DMS53 (cell line): ENCODE measurements around the gene SDCCAG8.

Source experiments
- DNase-seq: peaks from one replicate; lab custom pipeline; 2025; lab: John Stamatoyannopoulos, UW

Gene SDCCAG8

DNA sequence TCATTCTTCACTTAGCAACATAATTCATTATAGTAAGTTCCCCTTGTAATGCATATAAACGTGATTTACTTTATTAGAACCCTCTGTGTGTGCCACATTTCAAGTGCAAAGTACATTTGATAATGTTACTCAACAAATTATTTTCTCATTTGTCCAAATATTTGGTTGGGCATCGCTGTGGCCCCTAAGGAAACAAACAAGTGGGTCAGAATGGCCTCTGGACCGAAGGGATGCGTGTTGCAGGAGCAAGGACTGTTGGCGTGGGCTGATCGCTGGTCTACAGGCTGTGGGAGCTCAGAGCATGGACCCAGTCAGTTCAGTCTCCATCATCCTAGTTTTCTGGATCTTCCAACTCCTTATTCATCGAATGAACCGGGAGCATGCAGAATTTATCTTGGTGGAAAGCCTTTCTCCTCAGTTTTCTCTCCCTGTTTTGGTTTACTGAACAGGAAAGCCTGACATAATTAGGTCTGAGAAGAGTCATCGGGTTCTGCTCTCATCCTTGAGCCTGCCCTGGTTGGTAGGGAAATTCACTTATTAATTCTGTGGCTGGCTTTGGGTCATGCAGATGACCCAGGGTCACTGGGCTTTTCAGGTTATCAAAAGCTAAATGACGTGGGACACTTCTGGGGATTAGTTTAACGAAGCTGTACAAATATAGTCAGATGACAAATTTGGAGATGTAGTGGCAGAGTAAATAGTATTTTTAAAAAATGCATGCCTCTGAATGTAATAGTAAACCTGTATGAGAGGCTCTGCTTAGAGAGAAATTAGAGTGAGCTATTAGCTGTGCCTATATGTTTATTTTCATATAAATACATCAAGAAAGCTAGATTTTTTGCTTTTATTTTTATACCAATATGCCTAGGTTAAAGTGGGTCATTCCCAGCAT, 200.2 kb downstream of the SDCCAG8 start:
- DNase-seq: peak; percentile 94

DNA sequence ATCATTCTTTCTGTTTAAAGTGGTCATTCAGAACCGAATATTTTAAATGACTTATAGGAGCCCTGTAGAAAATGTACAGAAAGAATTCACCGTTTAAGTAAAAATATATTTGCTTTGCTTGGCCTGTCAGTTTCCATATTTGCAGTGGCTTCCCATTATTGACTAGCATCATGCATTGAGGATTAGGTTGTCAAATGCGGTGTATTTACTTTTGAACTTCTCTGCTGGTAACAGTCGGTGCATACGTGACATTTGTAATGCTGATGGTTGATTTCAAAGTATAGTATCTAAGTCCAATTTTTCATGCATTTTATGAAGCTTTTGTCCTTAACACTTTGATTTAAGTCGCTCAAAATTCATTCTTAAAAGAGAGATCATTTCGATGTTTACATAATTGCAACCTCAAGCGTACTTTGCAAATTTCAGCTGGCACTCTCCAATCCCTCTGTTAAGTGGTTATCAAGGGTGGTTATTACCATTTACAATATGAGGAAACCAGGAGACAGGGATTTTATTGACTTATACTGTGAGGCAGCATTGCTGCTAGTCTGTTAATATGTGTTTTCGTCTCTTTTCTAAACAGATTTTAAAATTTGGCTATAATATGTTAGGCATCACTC, 201.6 kb downstream of the SDCCAG8 start:
- DNase-seq: peak; percentile 64

DNA sequence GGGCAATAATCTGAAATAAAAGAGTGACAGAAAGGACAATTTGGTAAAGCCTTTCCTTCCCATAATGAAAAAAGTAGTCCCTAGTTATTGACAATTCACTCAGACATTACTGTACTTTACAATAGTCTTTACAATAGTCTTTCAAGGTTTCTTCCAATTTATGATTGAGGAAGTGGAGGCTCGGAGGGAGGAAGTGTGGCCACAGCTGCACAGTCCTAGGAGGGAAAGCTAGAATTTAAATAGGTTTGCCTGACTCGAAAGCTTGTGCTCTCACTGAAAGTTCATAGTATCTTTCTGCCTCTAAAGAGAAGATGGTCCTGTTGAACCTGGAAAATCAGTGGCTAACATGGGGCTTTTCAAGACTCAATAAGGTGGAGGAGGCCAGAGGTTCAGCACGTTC, 203.2 kb downstream of the SDCCAG8 start:
- DNase-seq: no peak

DNA sequence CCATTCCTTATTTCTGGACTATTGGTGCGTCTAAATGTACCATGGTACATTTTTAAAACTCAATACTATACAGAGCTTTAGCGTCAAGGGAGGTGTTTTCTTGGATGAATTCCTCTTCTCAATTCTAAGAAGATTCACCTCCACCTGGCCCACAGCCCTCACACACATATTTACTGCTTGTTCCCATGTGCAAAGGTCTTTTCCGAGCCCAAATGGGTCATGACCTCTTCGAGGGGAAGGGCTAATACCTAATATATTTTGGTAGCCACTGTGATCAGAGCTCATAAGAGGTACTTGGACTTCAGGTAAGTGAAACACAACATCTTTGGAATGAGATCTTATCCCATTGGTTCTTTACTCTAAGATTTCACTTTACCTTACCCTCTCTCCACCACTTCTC, 205.9 kb downstream of the SDCCAG8 start:
- no peak for DNase-seq

DNA sequence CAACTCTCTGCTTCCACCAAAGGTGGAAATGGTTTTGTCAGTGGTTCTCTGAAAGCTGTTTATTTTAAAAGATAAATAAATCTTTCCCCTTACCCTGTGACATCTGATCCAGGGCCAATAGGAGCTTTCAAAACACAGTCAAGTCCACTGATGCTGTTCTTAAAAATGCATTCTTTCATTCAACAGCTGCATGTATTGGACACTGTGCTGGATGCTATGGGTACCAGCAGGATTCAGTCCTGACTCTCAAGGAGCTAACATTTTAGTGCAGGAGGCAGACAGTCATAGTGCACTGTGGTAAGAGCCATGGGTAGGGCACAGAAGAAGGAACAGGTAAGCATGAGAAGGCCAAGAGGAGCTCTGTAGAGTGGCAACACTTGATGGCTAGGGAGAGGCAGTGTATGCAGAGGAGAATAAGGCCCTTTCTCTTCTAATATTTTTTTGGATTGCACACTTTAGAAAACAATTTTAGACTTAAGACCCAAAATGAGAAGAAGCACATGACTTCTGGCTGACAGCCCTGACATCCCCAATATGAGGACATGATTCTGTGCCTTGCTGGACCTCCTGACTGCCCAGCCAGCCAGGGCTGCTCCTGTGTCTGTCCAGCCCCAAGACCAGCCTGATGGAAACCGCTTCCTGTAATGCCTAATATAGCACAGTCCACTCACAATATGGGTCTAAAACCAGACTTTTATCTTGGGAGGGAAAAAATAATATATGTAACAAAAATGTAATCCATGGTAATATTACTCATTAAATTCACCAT, 207.3 kb downstream of the SDCCAG8 start:
- DNase-seq: no peak

DNA sequence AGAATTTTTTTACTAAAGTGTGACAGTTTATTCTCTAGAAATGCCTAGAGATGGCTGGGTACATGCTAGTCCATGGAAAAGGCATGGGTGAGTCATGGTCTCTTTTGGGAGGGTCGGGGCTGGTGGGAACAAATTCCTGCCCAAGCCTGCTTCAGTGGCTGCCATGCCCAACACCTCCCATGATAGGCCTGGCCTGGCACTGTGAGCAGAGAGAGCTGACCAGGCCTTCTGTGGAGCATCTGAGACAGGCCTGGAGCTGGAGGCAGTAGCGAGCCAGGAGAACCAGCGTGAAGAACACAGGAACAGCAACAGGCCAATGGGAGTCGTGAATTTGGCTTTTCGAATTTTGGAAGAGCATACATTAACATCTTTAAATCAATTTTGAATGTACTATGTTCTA, 209.2 kb downstream of the SDCCAG8 start:
- DNase-seq: no peak

DNA sequence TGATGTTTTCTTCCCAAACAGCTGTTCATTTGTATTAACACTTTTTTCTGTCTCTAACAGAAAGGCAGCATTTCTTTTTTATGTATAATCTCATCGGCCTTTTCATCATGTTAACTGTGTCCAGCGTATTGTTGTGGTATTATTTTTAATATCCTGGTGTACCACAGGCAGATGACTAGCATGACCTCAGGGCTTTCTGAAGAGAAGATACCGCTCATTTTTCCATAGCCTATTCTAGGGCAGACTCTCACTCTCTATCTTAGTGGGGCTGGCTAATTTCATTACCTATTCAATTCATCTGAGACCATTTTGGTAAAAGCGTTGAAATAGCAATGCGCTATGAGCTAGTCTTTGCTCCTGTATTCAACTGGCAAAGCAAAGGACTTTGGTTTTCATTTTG, 209.9 kb downstream of the SDCCAG8 start:
- DNase-seq: no peak

DNA sequence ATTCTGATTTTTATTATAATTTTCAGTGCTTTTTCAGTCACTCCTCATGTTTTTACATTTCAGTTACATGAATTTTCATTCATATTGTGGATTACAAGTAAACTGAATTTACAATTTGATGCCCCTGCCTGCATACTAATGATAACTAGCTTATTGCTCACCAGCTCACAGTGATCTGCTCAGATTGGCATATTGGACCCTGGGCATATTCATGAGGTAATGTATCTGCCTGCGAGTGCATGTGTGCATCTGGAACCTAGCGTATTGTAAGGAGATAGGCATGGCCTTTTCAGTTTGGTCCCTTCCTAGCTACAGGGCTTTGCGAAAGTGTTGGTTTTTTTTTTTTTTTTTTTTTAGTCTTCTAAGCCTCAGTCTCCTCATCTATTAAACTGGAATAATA, 213.7 kb downstream of the SDCCAG8 start:
- no peak for DNase-seq

DNA sequence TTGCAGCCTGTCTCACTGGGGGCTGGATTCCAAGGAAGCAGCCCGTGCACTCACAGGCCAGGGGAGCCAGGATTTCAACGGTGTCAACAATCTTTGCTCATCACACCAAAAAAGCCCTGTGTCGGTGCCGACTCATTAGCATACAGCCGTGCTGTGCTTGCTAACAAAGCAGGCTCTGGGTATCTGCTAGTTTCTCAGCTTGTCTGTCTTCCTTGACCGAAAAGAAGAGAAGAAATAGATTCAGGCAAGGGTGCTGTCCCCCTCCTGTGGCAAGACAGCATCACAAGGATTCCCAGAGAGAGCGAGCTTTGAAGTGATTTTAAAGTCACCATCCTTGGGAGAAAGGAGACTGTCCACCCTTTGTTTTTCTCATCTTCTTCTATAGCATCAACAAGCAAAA, 214.7 kb downstream of the SDCCAG8 start:
- DNase-seq: peak; percentile 11

DNA sequence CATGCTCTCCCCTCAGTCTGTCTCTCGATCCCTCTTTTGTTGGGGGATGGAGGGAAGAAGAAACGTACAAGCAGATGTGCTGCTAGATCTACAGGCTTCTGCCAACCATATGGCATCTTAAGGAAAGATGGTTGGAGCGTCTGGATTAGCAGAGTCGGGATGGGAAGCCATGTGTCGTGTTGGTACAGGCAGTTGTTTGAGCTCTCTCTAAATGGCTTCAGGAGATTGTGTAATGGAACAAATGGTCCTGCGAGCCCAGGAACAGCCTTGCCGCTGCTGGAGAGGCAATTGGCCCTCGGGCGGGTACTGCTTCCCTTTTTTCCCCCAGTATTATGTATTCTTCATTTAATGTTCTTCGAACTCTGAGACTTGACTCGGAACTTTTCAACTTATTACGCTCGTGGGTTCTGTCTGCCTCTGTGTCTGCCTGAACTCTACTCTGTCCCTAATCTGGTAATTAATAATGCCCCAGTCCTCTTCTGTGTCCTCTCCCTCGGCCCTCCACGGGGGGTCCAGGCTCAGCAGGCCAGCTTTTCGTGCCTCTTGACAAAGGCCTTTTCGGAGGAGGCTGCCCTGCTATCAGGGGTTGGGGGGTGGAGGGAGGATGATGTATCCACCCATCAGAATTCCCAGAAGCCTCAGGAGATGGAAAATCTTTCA, 215.3 kb downstream of the SDCCAG8 start:
- DNase-seq: no peak

DNA sequence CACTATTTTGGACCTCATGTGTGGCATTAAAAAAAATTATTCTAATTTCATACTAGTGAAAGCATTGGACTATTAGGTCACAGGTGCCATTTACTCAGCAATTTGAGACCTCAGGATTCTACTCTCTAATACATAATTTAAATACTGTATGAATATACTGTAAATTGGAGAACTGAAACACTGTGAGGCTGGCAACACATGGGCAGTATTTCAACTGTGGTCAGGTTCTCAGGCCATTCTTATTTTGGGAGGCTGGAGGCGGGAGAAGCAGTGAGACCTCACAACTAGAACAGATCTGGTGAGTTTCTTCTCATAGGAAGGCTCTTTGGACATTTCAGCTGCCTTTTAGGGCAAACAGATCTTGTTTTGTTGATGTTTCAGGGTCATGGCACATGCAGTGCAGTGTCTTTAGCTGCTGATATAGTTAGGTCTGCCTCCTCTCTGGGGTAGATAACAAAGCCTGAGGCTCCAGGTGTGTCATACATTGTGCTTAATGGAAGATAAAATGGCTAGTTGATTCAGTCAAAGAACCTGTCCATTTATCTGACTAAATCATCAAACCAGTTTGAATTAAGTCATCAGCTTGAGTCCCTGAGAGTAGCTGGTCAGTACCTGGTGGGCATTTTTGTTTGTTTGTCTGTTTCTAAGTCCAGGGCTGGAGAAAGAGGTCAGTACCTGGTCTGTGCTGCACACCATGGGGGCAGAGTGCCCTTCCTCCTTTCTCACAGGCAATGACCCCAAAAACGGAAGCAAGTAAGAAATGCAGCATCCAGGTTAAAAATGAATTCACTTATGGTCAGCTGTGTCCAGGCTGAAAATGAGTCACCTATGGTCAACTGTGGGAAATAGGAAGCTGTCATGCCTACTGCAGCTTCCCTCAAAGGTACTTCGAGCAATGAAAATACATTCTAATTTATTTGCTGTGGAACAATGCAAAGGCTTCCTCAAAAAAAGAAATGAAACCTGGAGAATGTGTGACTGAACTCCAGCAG, 216.2 kb downstream of the SDCCAG8 start:
- peak; percentile 33 for DNase-seq

DNA sequence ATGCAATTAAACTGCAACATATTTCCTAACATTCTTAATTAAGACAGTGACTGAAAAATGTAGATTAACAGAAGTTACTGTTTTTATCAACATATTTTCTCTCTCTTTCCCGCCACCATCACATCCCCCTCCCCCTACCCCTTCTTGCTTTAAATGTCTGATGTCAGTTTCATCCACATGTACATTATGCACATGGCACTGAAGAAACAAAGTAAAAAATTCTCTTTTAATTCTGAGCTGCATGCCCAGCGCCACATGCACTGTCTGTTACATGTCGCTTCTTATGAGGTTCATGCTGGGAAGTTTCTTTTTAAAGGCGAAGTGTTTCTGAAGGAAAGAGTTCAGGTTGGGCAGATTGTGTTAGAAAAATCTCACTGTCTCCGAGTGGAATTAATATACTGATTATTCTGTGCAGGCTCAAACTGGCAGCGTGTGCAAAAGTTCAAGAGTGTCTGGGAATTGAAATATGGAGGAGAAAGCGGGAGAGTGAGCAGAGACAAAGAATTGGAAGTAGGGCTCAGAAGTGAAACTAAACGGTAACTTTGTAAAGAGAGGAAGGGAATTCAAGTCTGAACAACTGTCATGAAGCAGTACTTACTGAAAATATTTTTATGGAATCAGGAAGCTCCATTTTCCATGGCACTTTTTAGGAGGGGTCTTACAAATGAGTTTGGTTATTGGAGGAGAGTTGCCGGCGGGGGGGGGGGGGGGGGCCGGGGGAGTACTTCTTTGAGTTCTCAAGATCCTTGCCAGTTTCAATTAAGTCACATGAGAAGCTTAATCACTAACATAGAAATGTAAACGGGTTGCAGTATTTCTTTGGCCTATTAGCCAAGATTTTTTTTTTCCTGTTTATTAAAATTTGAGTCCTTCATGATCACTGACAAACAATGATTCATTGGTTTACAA, 217.6 kb downstream of the SDCCAG8 start:
- DNase-seq: peak; percentile 24

DNA sequence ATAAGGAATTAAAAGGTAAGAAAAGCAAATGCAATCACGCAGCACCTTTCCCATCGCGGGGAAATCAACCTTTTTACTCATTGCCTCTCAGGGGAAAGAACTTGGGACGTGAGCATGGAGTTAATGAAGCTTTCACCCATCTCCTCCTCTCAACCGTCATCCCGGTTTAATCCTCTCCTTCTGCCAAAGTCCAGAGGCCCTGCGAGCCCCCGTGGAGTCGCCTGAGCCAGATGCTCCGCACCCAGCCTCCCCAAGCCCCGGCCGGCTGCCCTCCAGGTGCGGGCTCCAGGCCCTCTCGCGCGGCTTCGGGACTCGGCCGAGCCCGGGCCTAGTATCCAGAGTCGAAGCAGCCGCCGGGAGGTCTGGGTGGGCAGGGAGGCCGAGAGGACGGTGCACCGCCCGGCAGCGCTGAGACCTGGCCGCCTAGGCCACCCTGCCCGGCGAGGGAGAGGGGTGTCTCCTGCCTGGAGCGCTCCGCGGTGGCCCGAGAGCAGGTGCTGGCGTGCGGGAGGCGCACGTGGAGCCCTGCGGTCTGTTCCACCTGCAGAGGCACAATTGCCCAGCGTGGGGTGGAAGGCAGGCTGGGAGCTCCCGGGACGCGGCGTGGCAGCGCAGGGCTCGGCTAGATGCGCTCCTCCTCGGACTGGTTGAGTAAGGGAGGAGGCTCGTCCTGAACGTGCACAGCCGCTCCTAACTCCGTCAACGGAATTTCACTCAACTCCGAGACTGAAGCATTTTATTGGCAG, 218.5 kb downstream of the SDCCAG8 start:
- no peak for DNase-seq

DNA sequence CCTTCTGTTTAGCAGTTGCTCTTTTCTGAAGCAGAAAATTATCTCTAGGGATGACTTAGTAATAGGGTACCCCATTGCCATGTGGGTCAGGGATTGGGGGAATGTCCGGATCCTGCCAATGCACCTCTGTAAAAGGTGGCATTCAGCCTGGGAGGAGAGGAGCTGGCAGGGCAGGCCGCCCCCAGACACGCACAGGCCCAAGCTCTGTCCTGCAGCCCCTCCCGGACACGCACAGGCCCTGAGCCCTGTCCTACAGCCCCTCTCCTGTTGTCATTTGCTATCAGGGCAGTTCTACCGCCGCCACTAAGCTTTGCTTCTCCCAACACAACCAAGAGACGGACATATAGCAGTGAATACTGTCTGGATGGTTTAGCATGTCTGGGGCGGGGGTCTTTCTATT, 219.1 kb downstream of the SDCCAG8 start:
- DNase-seq: no peak

DNA sequence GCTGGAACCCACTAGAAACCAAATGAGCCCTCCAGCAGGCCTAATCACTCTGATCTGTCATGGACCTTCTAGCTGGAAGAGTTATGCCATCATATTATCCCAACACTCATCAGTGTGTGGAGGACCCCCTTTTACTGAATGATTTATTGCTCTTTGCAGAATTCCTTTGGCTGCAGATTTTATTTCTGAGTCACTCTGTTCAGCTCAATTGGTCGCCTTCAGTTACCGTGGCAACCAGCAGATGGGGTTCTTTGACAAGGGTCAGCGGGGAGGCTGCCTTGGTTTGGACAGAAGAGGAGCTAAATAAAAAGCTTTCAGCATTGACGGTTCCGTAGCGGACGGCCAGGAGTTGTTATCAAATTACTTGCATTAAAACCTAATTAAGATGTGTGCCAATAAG, 220.1 kb downstream of the SDCCAG8 start:
- DNase-seq: peak; percentile 37

DNA sequence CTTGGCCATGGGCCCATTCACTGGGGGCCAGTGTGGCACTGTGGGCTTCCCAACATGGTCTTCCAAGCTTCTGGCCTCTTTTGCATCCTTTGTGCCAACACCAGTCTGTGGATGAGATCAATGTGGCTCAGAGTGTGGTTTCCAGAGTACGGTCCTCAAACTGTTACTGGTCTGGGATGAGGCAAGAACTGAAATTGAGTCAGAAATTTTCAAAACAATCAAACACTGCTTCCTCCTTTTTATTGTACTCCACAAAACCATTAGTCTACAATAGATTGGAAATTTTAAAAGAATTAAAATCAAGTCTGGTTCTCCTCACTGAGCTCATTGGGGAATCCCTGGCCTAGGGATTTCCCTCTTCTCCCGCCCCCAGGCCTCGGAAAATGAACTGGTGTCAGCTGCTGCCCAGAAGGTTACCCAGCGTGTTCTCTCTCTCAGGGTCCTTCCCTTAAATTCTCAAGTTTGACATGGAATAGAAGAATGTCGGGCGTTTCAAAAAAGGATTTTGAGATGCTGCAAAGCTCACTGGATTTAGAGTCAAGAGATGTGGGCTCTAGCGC, 222.0 kb downstream of the SDCCAG8 start:
- no peak for DNase-seq

DNA sequence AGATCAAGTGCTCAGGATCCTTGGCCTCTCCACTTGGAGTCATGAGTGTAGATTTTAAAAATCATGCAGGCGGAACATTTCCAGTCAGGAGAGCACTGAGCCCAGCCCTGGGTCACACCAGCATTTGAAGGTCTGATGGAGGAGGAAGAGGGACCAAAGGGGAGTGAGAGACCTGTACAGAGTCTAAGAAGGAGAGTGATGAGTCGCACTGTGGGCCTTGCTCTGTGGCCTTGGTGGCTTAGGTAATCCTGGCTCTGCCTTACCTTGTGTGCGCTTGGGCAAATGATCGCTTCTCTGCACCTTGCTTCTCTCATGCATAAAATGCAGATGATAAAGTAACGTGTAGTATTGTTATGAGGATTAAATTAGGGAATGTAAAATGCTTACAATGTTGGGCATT, 225.3 kb downstream of the SDCCAG8 start:
- no peak for DNase-seq

DNA sequence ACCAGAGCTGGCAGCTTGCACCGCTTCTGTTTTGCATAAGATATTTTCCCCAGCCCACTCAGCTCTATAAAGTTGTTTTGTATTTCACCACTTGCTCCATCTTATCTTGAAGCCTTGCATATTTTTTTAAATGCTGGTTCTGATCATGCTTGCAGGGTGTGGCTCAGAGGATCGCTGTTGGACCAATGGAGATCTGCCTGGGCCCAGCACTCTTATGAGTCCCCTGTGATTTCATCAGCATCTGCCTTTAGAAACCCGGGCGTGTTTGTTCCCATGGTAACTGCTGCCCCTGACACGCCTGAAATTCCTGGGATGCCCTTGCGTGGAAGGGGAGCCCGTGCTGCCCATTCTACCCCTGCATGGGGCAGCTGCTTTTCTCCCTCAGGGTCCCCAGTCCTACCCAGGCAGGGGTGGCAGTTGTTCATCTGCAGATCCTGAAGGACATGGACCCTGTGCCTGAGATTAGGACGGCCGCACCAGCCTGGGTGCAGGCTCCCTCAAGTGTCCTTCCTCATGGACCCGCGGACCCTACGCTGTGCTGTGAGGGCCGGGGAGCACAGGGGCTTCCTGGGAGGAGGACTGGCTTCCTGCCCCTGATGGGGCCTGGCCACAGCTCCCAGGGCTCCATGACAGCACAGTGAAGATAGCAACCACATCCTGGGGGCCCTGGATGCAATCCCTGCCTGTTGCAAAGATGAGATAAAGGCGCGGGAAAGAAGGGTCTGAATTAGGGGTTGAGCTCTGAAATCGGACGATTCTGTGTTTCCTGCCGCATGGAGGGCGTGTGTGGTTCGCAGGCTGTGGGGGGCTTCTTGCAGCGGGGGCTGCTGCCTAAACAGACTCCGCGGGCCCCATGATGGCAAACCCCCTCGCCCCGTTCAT, 226.5 kb downstream of the SDCCAG8 start:
- no peak for DNase-seq
